IMR-90 (cell line): ENCODE measurements around the gene ING5.

Experiments used
- CEBPB ChIP-seq: IDR thresholded peaks from 2 replicates; pipeline ENCODE4 v1.6.1; 2012; ENCODE audit warnings: low read depth, low read length, improper control_type of control experiment
- CTCF ChIP-seq: conservative IDR thresholded peaks from 2 replicates; pipeline ENCODE4 v1.5.1; 2012; ENCODE audit warnings: mild to moderate bottlenecking, low read depth, low read length, improper control_type of control experiment
- ELK1 ChIP-seq: fragments of 150-350 bp; IDR thresholded peaks from 2 replicates; pipeline ENCODE4 v1.6.1; 2016; ENCODE audit warnings: low read depth, mild to moderate bottlenecking, low read length, moderate library complexity, borderline replicate concordance
- FOS ChIP-seq: fragments of 150-350 bp; IDR thresholded peaks from 2 replicates; pipeline ENCODE4 v1.6.1; 2016; ENCODE audit warnings: low read depth, low read length
- MAZ ChIP-seq: IDR thresholded peaks from 2 replicates; pipeline ENCODE4 v1.6.1; 2012; ENCODE audit warnings: low read depth, mild to moderate bottlenecking, low read length, improper control_type of control experiment, moderate library complexity, borderline replicate concordance
- MXI1 ChIP-seq: IDR thresholded peaks from 2 replicates; pipeline ENCODE4 v1.6.1; 2012; ENCODE audit warnings: low read depth, mild to moderate bottlenecking, low read length, moderate library complexity, borderline replicate concordance
- POLR2A ChIP-seq: IDR thresholded peaks from 2 replicates; pipeline ENCODE4 v1.6.1; 2012; ENCODE audit warnings: mild to moderate bottlenecking, low read depth, low read length

DNA sequence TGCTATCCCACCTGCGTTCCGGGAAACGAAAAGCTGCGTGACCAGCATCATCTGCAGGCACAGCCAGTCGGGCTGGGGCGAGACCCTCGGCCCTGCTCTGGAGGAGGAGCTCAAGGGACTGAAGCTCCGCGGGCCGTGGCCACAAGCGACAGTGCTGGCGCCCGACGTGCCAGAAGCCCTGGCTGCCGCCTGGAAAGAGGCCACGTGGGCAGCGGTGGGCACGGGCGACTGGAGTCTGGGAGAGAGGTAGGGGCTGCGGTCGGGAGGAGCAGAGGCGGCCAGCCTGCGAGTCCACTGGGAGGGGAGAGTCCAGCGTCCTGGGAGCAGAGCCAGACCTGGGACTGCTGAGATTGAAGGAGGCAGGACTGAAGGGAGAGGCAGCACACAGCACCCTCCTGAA is 24.4 kb upstream of the ING5 start:
- TF ChIP-seq ELK1 (no peak), MAZ (no peak), CTCF (no peak), MXI1 (no peak), FOS (no peak), CEBPB (no peak), POLR2A (no peak)
